HepG2 (cell line): ENCODE results near the gene SPC24. TPM values are rescaled to one million over a fixed set of nuclear protein-coding genes. Genes with fewer than 3 reads are reported as not detected.

Experiments used
- FOSL1 ChIP-seq: sonication (generic); formaldehyde crosslinking; IDR thresholded peaks from 2 replicates; pipeline ENCODE4 v1.9.0; 2021; ENCODE audit warnings: missing genetic modification reagents, borderline replicate concordance
- GABPB1 ChIP-seq: IDR thresholded peaks from 2 replicates; pipeline ENCODE4 v1.6.1; 2016; ENCODE audit warnings: mild to moderate bottlenecking, missing genetic modification reagents, moderate library complexity, missing compliant biosample characterization
- HNRNPL ChIP-seq: fragments of 200-400 bp; formaldehyde crosslinking; IDR thresholded peaks from 2 replicates; pipeline ENCODE4 v1.6.1; 2017; ENCODE audit warnings: mild to moderate bottlenecking, low read depth, low read length
- MED1 ChIP-seq: sonication (generic); formaldehyde crosslinking; IDR thresholded peaks from 2 replicates; pipeline ENCODE4 v1.4.0; 2020; ENCODE audit warnings: missing genetic modification reagents
- MTA1 ChIP-seq: sonication (generic); formaldehyde crosslinking; IDR thresholded peaks from 2 replicates; pipeline ENCODE4 v1.4.0; 2020; ENCODE audit warnings: missing genetic modification reagents, mild to moderate bottlenecking, borderline replicate concordance
- POLR2A ChIP-seq, 2 experiments: IDR thresholded peaks; 2 replicates each; pipeline ENCODE4 v1.6.1; 2011; ENCODE audit warnings: low read depth in 2 of 2, low read length in 2 of 2, mild to moderate bottlenecking in 1 of 2, moderate library complexity in 1 of 2; ENCODE audit not compliant: insufficient read depth in 1 of 2
- RBFOX2 ChIP-seq: fragments of 200-400 bp; formaldehyde crosslinking; IDR thresholded peaks from 2 replicates; pipeline ENCODE4 v1.6.1; 2017; ENCODE audit warnings: low read depth, mild to moderate bottlenecking, low read length
- SAP130 ChIP-seq: IDR thresholded peaks from 2 replicates; pipeline ENCODE4 v1.6.1; 2016; ENCODE audit warnings: low read depth
- TBX2 ChIP-seq: sonication (generic); formaldehyde crosslinking; IDR thresholded peaks from 2 replicates; pipeline ENCODE4 v1.5.0; 2020; ENCODE audit warnings: missing genetic modification reagents, mild to moderate bottlenecking, borderline replicate concordance
- TSC22D2 ChIP-seq: sonication (generic); formaldehyde crosslinking; IDR thresholded peaks from 2 replicates; pipeline ENCODE4 v1.5.1; 2020; ENCODE audit warnings: missing genetic modification reagents, mild to moderate bottlenecking, borderline replicate concordance
- ZNF543 ChIP-seq: sonication (generic); formaldehyde crosslinking; IDR thresholded peaks from 2 replicates; pipeline ENCODE4 v1.4.0; 2020; ENCODE audit warnings: mild to moderate bottlenecking, missing genetic modification reagents
- ZNF605 ChIP-seq: sonication (generic); formaldehyde crosslinking; IDR thresholded peaks from 2 replicates; pipeline ENCODE4 v1.8.0; 2022; ENCODE audit warnings: mild to moderate bottlenecking, missing genetic modification reagents
- ZNF780A ChIP-seq: sonication (generic); formaldehyde crosslinking; IDR thresholded peaks from 2 replicates; pipeline ENCODE4 v1.8.0; 2022; ENCODE audit warnings: mild to moderate bottlenecking, missing genetic modification reagents, moderate library complexity
- polyA plus RNA-seq, 8 experiments: library from polyadenylated mRNA; depleted of rRNA in 3 of 8; stranded (reverse) in 7 of 8; unstranded in 1 of 8; fragments of >200 nt; fragmentation: Illumina TruSeq in 4 of 8; extraction: Trizol in 4 of 8; gene quantifications; 2 replicates each; pipeline versions ENCODE4 v1.2.1 to v1.2.3, GENCODE V29; 2011 to 2016; ENCODE audit warnings: low read depth in 4 of 8, missing spikeins in 1 of 8, mixed read lengths in 1 of 8; ENCODE audit not compliant: insufficient read depth in 1 of 8
- total RNA-seq, 5 experiments: library from RNA; depleted of rRNA; stranded (reverse); fragments of >200 nt; fragmentation: Illumina TruSeq; extraction: Trizol; gene quantifications; 2 replicates each; pipeline ENCODE4 v1.2.3, GENCODE V29; 2016; ENCODE audit warnings: low read depth in 1 of 5
- TF ChIP-seq, protein P1 (sequence below): sonication (generic); formaldehyde crosslinking; IDR thresholded peaks from 2 replicates; pipeline ENCODE4 v1.8.1; 2023; ENCODE audit warnings: mild to moderate bottlenecking, inconsistent platforms, moderate library complexity, missing genetic modification reagents, borderline replicate concordance
- TF ChIP-seq, protein P2 (sequence below): sonication (generic); formaldehyde crosslinking; IDR thresholded peaks from 2 replicates; pipeline ENCODE4 v1.4.0; 2020; ENCODE audit warnings: mild to moderate bottlenecking, missing genetic modification reagents
- TF ChIP-seq, protein P3 (sequence below), 2 experiments: fragments of 450-650 bp in 1 of 2; sonication (generic) in 1 of 2; formaldehyde crosslinking; IDR thresholded peaks; 2 replicates each; pipeline versions ENCODE4 v1.5.0 to v1.8.0; 2020 to 2022; ENCODE audit warnings: mild to moderate bottlenecking in 1 of 2, missing genetic modification reagents in 1 of 2
- TF ChIP-seq, protein P4 (sequence below): sonication (generic); formaldehyde crosslinking; IDR thresholded peaks from 2 replicates; pipeline ENCODE4 v1.4.0; 2020; ENCODE audit warnings: mild to moderate bottlenecking, missing genetic modification reagents
- TF ChIP-seq, protein P5 (sequence below): sonication (generic); formaldehyde crosslinking; IDR thresholded peaks from 2 replicates; pipeline ENCODE4 v1.4.0; 2020; ENCODE audit warnings: missing genetic modification reagents
- TF ChIP-seq, protein P6 (sequence below): sonication (generic); formaldehyde crosslinking; IDR thresholded peaks from 2 replicates; pipeline ENCODE4 v1.4.0; 2020; ENCODE audit warnings: missing genetic modification reagents

Gene SPC24
- total and polyA plus RNA-seq, 2 of the 13 experiments (the other 11 are each of a cell fraction or from before 2014, with no cell fraction given), result 10.0 to 46.2 TPM

DNA sequence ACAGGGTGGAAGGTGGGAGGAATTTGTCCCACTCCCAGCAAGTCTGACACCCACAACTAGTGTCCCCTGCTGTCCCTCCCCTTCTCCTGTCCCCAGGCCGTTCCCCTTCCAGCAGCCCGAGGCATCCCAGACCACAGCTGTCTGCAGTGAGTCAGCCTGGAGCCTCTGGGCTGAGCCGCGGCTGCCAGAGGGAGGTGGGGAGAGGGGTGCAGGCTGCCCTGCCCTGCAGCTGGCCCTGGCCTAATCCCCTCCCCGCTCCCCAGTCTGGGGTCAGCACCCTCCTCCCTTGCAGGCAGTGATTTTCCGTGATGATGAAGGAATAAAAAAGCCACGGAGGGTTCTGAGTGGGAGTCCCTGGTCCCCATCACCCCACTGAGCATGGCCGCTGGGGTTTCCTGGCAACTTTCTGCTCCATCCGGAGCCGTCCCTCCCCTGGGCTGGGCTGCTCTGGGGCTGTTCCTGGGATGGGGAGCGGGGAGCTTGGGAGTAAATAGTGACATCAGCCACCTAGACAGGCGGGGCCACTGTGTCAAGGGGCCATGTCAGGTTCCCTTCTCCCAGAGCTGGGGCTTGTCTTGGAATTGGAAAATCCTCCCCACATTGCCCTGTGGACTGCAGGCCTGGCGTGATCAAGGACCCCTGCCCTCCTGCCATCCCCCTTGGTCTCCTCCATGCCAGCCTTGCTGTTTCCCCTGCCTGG, 16.8 kb downstream of the SPC24 start (continued):
- TF ChIP-seq, protein P1, sequence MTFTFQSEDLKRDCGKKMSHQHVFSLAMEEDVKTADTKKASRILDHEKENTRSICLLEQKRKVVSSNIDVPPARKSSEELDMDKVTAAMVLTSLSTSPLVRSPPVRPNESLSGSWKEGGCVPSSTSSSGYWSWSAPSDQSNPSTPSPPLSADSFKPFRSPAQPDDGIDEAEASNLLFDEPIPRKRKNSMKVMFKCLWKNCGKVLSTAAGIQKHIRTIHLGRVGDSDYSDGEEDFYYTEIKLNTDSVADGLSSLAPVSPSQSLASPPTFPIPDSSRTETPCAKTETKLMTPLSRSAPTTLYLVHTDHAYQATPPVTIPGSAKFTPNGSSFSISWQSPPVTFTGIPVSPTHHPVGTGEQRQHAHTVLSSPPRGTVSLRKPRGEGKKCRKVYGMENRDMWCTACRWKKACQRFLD, result 0 out of 2 replicates have a peak, but pooled peaks have one; percentile 38
- TF ChIP-seq RBFOX2 (0 out of 2 replicates have a peak, but pooled peaks have one; percentile 28), GABPB1 (peak; percentile 51; the same call in 1 of the 2 replicates), FOSL1 (CRISPR knock-in tag) (no peak), MED1 (CRISPR knock-in tag) (0 out of 2 replicates have a peak, but pooled peaks have one; percentile 30), MTA1 (CRISPR knock-in tag) (no peak), ZNF605 (CRISPR knock-in tag) (no peak), POLR2A (IDR thresholded peaks at IDR 0.05; ENCODE audit: insufficient read depth in 1 of 2, low read depth in 2 of 2, low read length in 2 of 2) (0 out of 4 replicates have a peak, but pooled peaks of 1 of the 2 experiments have one; percentile 7), ZNF780A (CRISPR knock-in tag) (no peak), TSC22D2 (CRISPR knock-in tag) (peak; percentile 61; the same call in 1 of the 2 replicates), TBX2 (peak; percentile 18; the same call in 1 of the 2 replicates), HNRNPL (0 out of 2 replicates have a peak, but pooled peaks have one; percentile 4), SAP130 (CRISPR knock-in tag) (peak; percentile 60), ZNF543 (CRISPR knock-in tag) (0 out of 2 replicates have a peak, but pooled peaks have one; percentile 68)
- TF ChIP-seq, protein P2, sequence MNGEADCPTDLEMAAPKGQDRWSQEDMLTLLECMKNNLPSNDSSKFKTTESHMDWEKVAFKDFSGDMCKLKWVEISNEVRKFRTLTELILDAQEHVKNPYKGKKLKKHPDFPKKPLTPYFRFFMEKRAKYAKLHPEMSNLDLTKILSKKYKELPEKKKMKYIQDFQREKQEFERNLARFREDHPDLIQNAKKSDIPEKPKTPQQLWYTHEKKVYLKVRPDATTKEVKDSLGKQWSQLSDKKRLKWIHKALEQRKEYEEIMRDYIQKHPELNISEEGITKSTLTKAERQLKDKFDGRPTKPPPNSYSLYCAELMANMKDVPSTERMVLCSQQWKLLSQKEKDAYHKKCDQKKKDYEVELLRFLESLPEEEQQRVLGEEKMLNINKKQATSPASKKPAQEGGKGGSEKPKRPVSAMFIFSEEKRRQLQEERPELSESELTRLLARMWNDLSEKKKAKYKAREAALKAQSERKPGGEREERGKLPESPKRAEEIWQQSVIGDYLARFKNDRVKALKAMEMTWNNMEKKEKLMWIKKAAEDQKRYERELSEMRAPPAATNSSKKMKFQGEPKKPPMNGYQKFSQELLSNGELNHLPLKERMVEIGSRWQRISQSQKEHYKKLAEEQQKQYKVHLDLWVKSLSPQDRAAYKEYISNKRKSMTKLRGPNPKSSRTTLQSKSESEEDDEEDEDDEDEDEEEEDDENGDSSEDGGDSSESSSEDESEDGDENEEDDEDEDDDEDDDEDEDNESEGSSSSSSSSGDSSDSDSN, result peak; percentile 21; the same call in 1 of the 2 replicates
- TF ChIP-seq, protein P3, sequence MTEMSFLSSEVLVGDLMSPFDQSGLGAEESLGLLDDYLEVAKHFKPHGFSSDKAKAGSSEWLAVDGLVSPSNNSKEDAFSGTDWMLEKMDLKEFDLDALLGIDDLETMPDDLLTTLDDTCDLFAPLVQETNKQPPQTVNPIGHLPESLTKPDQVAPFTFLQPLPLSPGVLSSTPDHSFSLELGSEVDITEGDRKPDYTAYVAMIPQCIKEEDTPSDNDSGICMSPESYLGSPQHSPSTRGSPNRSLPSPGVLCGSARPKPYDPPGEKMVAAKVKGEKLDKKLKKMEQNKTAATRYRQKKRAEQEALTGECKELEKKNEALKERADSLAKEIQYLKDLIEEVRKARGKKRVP (CRISPR knock-in tag; IDR thresholded peaks at IDR 0.05), result peak in 1 of 2 experiments; percentile 46; a peak in 1 of 4 replicates
- TF ChIP-seq, protein P4, sequence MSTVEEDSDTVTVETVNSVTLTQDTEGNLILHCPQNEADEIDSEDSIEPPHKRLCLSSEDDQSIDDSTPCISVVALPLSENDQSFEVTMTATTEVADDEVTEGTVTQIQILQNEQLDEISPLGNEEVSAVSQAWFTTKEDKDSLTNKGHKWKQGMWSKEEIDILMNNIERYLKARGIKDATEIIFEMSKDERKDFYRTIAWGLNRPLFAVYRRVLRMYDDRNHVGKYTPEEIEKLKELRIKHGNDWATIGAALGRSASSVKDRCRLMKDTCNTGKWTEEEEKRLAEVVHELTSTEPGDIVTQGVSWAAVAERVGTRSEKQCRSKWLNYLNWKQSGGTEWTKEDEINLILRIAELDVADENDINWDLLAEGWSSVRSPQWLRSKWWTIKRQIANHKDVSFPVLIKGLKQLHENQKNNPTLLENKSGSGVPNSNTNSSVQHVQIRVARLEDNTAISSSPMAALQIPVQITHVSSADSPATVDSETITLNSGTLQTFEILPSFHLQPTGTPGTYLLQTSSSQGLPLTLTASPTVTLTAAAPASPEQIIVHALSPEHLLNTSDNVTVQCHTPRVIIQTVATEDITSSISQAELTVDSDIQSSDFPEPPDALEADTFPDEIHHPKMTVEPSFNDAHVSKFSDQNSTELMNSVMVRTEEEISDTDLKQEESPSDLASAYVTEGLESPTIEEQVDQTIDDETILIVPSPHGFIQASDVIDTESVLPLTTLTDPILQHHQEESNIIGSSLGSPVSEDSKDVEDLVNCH (CRISPR knock-in tag), result no peak
- TF ChIP-seq, protein P5, sequence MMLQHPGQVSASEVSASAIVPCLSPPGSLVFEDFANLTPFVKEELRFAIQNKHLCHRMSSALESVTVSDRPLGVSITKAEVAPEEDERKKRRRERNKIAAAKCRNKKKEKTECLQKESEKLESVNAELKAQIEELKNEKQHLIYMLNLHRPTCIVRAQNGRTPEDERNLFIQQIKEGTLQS, result 0 out of 2 replicates have a peak, but pooled peaks have one; percentile 14
- TF ChIP-seq, protein P6, sequence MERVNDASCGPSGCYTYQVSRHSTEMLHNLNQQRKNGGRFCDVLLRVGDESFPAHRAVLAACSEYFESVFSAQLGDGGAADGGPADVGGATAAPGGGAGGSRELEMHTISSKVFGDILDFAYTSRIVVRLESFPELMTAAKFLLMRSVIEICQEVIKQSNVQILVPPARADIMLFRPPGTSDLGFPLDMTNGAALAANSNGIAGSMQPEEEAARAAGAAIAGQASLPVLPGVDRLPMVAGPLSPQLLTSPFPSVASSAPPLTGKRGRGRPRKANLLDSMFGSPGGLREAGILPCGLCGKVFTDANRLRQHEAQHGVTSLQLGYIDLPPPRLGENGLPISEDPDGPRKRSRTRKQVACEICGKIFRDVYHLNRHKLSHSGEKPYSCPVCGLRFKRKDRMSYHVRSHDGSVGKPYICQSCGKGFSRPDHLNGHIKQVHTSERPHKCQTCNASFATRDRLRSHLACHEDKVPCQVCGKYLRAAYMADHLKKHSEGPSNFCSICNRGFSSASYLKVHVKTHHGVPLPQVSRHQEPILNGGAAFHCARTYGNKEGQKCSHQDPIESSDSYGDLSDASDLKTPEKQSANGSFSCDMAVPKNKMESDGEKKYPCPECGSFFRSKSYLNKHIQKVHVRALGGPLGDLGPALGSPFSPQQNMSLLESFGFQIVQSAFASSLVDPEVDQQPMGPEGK (CRISPR knock-in tag), result peak; percentile 50; the same call in 1 of the 2 replicates
